ENCODE measurements around the gene POLK.
A peak's percentile ranks its signal among the peaks of the same experiment; 100 is the strongest.
"Not testable (repeated sequence)": the region's sequence is repeated elsewhere in the genome, so short reads cannot be mapped to it uniquely, and the experiment has no call there.

The POLK gene

GRCh38 chr5:75511435-75512382, at the start of gene POLK, which contains the start of gene CERT1:
POLK (plus strand) TSS chr5:75511891.
CERT1 (minus strand) TSS chr5:75511629; CDS start chr5:75511207, 422 bp downstream.
- DNase-seq (ENCODE audit: low spot score), result peak; percentile 96

DNA sequence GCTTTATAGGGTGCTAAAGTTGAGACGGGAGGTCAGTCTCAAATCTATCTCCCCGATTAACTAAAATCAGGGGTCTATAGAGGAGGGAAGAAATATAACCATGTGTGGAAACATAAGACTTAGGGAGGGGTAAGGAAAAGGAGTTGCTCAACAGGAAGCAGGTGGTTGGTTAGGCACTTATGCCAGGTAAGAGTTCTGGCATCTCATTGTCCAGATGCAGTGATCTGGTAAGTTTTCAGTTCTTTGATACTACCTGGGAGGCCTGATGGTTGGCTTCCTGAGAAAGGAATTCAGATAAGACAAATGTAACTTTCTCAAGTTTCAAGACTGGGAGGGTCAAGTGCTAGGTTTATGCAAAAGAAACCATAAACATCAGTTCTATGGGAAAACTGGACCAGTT, 48.0 kb upstream of the POLK start:
- no peak for DNase-seq (ENCODE audit: low spot score)

GRCh38 chr5:75465480-75465879, 46.2 kb upstream of the POLK start:
- no peak for DNase-seq (ENCODE audit: low spot score)

- DNase-seq (ENCODE audit: low spot score), result no peak
Observed at GRCh38 chr5:75466006-75466716, 45.5 kb upstream of the POLK start.

DNA sequence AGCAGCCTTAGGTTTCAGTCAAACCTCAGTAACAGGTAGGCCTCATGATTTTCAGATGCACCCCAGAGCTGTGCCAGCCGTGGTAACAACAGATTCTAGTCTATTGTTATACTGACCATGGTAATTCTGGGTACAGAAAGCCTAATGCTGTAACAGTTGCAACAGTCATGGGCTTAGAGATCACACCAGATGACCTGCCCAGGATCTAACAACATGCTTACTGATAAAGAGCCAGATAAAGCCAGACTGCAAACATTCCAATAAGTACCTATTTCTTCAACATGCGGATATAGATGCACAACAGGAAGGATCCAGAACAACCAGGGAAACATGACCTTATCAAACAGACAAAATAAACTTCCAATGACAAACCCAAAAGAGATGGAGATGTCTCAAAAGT, 43.1 kb upstream of the POLK start:
- no peak for DNase-seq (ENCODE audit: low spot score)

- DNase-seq (ENCODE audit: low spot score), result no peak
Observed at GRCh38 chr5:75469017-75469416, 42.7 kb upstream of the POLK start.

- DNase-seq (ENCODE audit: low spot score), result no peak
Observed at GRCh38 chr5:75471193-75471592, 40.5 kb upstream of the POLK start.

- DNase-seq (ENCODE audit: low spot score), result no peak
Observed at GRCh38 chr5:75472973-75473372, 38.7 kb upstream of the POLK start.

DNA sequence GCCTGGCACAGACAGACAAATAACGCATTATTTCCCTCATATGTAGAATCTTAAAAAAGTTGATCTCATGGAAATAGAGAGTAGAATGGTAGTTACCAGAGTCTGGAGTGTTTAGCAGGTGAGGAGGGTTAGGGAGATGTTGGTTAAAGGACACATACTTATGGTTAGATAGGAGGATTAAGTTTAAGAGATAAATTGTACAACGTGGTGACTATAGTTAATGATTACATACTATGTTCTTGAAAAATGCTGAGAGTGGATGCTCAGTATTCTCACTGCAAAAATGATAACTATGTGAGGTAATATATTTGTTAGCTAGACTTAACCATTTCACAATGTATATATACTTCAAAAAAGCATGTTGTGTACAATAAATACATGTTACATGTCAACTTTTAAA, 38.2 kb upstream of the POLK start:
- DNase-seq (ENCODE audit: low spot score), result no peak

- DNase-seq (ENCODE audit: low spot score), result no peak
Observed at GRCh38 chr5:75475364-75475763, 36.3 kb upstream of the POLK start.

DNA sequence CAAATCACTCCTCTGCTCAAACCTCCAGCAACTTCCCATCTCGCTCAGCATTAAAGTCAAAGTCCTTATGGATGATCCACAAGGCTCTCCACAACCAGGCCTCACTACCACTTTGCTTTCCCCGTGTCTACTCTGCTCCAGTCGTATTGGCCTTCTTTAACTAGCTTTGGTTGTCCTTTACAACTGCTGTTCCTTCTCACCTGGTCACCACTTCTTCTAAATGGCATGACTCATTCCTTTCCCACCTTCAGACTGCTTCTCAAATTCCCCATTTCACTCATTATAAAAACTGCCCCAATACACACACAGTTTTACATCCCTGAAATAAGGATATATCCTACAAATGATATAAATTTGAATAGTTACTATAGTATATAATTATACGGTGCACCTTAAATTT, 30.7 kb upstream of the POLK start:
- no peak for DNase-seq (ENCODE audit: low spot score)

DNA sequence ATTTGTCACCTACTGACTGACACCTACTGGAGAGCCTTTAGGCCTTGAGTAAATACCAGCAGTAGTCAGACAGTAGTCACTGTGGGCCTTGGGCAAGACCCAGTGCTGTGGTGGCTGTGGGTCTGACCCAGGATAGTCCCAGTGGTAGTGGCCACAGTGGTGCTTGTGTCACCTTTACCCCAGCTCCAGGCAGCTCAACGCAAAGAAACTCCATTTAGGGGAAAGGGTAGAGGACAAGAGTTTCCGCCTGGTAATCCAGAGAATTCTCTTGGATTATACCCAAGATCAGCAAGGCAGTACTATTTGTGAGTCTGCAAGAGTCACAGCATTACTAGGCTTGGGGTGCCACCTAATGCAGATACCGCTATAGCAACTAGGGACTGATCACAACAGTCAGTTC, 29.2 kb upstream of the POLK start:
- no peak for DNase-seq (ENCODE audit: low spot score)

- DNase-seq (ENCODE audit: low spot score), result no peak
Observed at GRCh38 chr5:75484605-75485004, 27.1 kb upstream of the POLK start.

- not testable (repeated sequence) for DNase-seq (ENCODE audit: low spot score)
Observed at GRCh38 chr5:75489847-75490246, 21.8 kb upstream of the POLK start.

DNA sequence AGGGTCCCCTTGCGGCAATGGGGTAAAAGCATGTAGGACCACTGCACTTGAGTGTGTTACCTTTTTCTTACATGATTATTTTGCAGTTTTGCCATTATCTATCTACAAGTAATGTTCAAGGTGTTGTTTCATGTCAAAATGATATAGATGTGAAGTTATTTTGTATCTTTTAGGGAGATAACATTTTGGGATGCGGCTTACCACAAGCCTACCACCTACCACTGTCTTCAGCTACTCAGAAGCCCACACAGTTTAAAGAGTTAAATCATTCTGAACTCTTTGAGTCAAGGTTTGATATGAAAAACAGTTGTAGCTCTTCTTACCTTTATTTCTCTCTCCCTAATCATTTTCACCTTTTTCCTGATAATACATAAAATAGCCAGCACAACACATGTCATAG, 20.1 kb upstream of the POLK start:
- no peak for DNase-seq (ENCODE audit: low spot score)

DNA sequence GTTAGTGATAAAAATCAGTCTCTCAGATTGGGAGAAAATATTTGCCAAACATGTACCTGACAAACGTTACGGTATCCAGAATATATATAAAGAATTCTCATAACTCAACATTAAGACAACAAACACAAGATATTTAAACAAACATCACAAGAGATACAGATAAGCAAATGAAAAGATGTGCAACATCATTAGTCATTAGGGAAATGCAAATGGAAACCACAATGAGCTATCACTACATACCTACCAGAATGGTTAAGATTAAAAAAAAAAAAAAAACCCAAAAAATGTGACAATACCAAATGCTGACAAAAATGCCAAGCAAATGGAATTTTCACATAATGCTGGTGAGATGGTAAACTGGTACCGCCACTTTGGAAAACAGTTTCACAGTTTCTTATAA, 15.7 kb upstream of the POLK start:
- DNase-seq (ENCODE audit: low spot score), result no peak

GRCh38 chr5:75498208-75498777, 13.4 kb upstream of the POLK start:
- no peak for DNase-seq (ENCODE audit: low spot score)

DNA sequence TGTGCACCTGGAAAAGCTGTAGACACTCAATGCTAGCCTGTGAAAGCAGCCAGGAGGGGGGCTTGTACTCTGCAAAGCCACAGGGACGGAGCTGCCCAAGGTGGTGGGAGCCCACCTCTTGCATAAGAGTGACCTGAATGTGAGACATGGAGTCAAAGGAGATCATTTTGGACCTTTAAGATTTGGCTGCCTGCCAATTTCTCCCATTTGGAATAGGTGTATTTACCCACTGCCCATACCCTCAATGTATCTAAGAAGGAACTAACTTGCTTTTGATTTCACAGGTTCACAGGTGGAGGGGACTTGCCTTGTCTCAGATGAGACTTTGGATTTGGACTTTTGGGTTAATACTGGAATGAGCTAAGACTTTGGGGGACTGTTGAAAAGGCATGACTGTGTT, 12.8 kb upstream of the POLK start:
- not testable (repeated sequence) for DNase-seq (ENCODE audit: low spot score)

DNA sequence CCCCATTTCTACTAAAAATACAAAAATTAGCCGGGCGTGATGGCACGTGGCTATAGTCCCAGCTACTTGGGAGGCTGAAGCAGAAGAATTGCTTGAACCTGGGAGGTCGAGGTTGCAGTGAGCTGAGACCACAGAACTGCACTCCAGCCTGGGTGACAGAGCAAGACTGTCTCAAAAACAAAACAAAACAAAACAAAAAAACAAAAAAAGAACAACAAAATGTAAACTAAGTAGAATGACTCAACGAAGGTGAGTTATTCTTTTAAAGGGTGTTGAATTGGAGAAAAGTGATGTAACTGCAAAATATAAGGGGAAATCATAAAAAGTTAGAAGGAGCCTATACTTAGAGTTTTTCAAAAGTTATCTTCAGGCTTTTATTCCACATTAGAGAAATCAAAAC, 6.6 kb upstream of the POLK start:
- not testable (repeated sequence) for DNase-seq (ENCODE audit: low spot score)

GRCh38 chr5:75507841-75508240, 3.9 kb upstream of the POLK start:
- no peak for DNase-seq (ENCODE audit: low spot score)

DNA sequence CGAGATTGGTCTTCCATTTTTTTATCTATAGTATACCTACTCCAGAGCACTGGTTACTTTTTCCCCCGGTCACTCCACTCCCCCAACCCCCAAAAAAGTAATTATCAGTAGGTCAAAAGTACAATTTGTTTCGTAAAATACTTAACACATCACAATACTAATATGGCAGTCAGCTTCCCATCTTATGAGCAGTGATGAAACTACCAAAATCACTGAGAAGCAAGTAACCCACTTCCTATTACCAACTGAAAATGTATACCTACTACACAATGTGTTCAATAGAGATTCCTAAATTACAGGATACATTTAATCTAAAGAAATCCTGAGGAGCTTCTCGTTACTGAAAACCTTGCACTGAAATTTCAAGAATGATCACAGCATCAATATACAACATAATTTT, 2.1 kb upstream of the POLK start:
- DNase-seq (ENCODE audit: low spot score), result peak; percentile 20

- DNase-seq (ENCODE audit: low spot score), result peak; percentile 78
Observed at GRCh38 chr5:75509956-75510355, 1.7 kb upstream of the POLK start.

DNA sequence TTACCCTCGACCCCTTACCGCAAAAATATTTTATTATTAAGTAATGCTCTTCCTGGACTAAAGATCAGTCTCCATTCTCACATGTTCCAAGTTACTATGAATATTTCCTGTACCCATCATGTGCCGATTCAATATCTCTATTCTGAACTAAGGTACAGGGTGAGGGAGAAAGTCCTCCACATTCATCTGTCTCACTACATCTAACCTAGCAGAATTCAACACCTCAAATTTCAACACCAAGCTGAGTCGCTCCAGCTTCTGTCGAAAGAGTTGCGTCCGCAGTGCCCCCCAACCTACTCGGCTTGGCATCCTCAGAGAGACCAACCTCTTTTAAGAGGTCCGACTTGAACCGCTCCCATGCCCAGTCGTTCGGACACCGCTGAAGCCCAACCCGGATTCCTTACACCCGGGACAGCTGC, 1.3 kb upstream of the POLK start:
- peak; percentile 45 for DNase-seq (ENCODE audit: low spot score)

Data from RKO (cell line).